ENCODE results near the gene GRIN2A.

GRCh38 chr16:9816644-9817043, 365.6 kb downstream of the GRIN2A start:
- TF ChIP-seq ZNF70 (CRISPR knock-in tag; IDR thresholded peaks at IDR 0.05) (no peak), CSDC2 (CRISPR knock-in tag; IDR thresholded peaks at IDR 0.05) (no peak), OSR1 (CRISPR knock-in tag; IDR thresholded peaks at IDR 0.05) (no peak), ZFP30 (CRISPR knock-in tag; IDR thresholded peaks at IDR 0.05) (no peak)

Data from SK-N-SH treated with all-trans-retinoic acid at 6 μM for 48 hours (cell line).